GM15510 (cell line): ENCODE results near the gene TMEM38A.

ENCODE experiments used
- POLR2A ChIP-seq: IDR thresholded peaks from 3 replicates; pipeline ENCODE4 v1.6.1; 2011; ENCODE audit warnings: borderline replicate concordance; ENCODE audit not compliant: insufficient read length; ENCODE audit errors: extremely low read depth

TMEM38A gene

DNA sequence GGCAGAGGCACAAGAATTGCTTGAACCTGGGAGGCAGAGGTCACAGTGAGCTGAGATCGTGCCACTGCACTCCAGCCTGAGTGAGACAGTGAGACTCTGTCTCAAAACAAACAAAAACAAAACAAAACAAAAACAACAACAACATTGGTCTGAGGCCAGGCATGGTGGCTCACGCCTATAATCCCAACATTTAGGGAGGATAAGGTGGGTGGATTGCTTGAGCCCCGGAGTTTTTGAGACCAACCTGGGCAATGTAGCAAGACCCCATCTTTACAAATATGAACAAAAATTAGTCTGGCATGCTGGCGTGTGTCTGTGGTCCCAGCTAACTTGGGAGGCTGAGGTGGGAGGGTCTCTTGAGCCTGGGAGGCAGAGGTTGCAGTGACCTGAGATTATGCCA lies 42.7 kb downstream of the TMEM38A start:
- no peak for TF ChIP-seq POLR2A

DNA sequence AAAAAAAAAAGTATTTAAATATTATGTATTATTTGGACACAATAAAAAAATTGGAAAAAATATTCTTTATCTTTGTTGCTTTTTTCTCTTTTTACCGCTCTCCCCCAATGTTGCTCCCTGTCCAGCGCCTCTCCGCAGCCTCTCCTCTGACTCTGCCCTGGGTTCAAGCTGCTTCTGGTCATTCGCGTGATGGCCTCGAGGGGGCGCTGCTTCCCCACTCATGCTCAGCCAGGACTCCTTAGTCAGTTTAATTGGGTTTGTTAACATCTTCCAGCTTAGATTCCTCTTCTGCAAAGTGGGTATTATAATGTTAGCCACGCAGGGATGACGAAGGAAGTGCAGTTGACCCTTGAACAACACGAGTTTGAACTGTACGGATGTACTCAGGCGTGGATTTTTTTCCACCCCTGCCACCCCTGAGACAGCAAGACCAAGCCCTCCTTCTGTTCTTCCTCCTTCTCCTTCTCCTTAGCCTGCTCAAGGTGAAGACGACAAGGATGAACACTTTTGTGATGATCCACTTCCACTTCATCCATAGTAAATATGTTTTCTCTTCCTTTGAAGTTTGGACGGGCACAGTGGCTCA lies 53.9 kb downstream of the TMEM38A start:
- TF ChIP-seq POLR2A: no peak

DNA sequence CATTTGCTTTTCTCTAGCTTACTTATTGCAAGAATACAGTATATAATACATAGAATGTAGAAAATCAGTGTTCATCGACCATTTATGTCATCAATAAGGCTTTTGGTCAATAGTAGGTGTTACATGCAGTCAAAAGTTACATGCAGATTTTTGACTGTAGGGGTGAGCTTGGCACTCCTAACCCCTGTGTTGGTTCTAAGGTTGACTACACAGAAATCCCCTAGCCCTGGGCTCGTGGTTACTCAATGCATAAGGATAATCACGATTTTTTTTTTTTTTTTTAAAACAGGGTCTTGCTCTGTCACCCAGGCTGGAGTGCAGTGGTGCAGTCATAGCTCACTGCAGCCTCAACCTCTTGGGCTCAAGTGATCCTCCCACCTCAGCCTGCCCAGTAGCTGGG lies 54.7 kb downstream of the TMEM38A start:
- no peak for TF ChIP-seq POLR2A

DNA sequence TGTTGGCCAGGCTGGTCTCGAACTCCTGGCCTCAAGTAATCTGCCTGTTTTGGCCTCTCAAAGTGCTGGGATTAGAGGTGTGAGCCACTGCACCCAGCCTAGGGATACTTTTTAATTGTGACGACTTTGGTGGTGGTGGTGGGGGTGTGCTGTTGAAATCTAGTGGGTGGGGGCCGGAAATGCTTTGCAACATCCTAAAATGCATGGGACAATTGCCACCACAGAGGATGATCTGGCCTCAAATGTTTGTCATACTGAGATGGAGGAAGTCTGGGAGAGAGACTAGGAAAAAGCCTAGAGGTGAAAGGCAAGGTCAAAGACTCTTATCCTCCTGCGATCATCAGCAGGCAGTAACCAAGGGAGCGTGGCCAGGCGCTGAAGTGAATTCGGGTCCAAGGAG lies 60.1 kb downstream of the TMEM38A start:
- TF ChIP-seq POLR2A: no peak

DNA sequence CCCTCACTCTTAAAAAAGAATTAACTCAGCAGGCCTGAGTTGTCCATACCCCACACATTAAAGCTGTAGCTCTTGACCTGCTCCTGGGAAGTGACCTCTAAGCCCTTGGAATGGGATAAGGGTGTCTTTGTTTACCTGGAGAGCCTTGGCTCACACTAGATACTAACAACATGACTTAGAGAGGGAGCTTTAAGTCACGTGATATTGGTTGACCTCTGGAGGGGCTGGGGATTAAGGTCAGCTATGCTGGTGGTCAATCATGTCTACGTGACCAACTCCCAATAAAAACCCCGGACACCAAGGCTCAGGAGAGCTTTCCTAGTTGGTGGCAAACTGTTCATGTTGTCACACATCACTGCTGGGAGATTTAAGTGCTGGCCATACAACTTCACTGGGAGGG lies 61.7 kb downstream of the TMEM38A start:
- TF ChIP-seq POLR2A: no peak

DNA sequence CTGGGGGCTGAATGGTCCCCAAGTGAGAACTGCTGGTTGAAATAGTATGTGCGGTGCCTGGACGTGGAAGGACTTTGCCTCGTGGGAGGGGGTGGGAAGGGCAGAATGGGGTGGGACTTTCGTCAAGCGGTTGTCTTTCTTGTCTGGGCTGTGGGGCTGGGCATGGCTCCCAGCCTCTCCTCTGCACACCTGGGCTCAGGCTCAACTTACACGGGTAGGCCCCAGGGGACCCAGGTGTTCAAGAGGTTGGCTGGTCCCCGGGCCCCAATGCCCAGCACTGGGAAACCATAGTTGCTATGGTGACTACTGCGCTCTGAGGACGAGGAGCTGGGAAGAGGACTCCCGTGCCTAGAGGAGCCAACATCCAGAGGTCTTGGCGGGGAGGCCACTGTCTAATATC lies 66.0 kb downstream of the TMEM38A start:
- TF ChIP-seq POLR2A: no peak

DNA sequence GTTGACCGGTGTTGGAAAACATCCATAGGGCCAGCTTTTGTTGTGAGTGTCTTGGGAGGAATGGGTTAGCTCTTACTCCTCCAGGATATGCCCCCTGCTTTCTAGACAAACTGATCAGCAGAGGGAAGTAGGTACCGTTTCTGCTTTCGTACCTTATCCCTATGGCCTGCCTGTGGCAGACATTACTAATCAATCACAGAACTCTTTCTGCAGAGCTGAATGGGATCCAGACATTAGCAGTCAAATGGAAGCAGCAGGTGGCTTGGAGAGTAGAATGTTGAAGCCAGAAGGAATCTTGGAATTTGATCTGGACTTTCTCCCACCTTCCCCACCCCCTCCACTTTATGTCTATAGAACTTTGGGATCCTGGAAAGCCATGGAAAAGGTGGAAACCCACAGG lies 75.8 kb downstream of the TMEM38A start:
- TF ChIP-seq POLR2A: no peak

DNA sequence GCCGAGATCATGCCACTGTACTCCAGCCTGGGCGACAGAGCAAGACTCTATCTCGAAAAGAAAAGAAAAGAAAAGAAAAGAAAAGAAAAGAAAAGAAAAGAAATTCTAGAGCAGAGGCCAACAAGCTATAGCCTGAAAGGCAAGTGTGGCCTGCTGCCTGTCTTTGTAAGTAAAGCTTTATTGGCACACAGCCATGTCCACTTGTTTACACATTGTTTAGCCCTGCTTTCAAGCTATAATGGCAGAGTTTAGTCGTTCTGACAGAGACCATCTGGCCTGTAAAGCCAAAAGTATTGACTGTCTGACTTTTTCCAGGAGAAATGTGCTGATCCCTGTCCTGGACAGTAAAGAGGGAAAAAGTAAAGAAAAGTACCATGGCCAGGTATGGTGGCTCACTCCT lies 77.0 kb downstream of the TMEM38A start:
- TF ChIP-seq POLR2A: no peak

DNA sequence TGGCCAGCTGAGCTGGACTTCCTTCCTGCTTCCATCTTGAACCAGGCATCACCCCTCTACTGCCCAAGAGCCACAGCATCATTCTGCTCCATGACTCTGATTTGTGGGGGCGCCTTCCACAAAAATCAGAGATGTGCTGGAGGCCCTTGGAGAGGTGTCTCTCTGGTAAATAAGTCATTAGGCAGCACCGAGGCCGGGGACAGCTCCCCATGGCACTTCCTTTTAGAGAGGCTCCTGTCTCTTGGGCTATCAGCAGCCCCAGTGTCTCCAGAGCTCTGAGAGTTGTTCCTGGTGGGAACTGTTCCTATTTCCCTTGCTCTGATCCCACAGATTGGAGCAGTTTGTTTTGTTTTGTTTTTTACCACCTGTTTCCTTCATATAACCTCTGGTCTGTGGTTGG lies 78.6 kb downstream of the TMEM38A start:
- TF ChIP-seq POLR2A: no peak
